Stimulated activated naive CD4-positive, alpha-beta T cell treated with Interleukin-2 at 50 U/mL for 16 hours (primary cell): Measurements from ENCODE around the gene C19orf38.
"Not testable (repeated sequence)": the region's sequence is repeated elsewhere in the genome, so short reads cannot be mapped to it uniquely, and the experiment has no call there.

Experiments
- DNase-seq: peaks from one replicate; lab custom pipeline; 2025; lab: John Stamatoyannopoulos, UW

Gene C19orf38

DNA sequence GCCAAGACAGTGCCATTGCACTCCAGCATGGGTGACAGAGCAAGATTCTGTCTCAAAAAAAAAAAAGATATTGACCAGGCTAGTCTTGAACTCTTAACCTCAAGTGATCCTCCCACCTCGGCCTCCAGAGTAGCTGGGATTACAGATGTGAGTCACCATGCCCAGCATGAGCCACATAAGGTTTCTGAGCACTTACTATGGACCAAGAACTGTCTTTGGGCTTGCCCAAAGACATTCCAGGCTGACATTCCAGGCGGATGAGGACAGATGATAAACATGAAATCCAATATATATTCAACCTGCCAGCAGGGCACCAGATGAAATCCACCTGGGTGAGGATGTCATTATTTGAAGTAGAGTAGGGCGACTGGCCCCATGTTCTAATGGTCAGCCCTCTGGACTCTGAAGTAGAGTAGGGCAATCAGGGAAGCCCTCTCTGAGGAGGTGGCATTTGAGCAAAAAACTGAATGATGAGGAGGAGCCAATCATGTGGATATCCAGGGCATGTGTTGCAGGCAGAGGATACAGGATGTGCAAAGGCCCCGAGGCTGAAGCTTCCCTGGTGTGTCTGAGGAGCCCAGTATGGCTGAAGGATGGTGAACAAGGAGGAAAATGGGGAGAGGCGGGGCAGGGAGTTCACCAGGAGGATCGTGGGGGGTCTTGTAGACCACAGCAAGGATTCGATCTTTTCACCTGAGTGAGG, 4.0 kb downstream of the C19orf38 start:
- DNase-seq = no peak

DNA sequence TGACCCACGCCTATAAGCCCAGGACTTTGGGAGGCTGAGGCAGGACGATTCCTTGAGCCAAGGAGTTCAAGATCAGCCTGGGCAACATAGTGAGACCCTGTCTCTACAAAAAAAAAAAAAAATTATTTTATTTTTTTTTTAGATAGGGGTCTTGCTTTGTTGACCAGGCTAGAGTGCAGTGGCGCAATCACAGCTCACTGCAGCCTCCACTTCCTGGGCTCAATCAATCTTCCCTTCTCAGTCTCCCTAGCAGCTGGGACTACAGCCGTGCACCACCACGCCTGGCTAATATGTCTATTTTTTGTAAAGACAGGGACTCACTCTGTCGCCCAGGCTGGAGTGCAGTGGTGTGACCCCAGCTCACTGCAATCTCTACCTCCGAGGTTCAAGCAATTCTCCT, 4.7 kb downstream of the C19orf38 start:
- no peak for DNase-seq

DNA sequence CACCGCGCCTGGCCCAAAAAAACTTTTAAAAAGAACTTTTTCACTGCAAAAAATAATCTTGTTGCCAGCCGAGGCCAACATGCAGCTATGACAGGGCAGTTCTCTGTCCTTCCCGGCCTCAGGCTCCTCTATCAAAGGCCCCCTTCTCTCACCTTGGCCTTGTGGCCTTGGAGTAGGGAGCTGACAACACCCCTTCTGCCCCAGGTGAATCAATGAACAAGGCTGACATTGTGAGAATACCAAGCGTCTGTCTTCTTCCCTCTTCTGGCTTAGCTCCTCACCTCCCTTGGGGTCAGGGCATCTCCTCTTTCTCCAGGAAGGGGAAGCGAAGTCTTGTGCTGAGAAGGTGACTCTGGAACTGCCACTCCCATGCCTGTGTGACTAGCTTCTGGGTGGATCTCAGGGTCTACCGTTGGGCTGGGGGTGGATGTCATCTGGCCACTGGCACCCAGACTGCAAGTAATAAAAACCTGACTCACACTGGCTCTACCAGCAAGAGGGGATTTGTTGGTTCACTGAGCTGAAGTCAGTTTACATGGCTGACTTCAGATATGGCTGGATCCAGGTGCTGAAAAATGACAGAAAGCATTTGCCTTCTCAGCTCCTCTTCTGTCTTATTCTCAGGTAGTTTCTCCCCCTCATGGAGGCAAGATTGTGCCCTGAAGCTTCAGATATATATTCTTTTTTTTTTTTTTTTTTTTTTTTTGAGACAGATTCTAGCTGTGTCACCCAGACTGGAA, 6.3 kb downstream of the C19orf38 start:
- DNase-seq = no peak

DNA sequence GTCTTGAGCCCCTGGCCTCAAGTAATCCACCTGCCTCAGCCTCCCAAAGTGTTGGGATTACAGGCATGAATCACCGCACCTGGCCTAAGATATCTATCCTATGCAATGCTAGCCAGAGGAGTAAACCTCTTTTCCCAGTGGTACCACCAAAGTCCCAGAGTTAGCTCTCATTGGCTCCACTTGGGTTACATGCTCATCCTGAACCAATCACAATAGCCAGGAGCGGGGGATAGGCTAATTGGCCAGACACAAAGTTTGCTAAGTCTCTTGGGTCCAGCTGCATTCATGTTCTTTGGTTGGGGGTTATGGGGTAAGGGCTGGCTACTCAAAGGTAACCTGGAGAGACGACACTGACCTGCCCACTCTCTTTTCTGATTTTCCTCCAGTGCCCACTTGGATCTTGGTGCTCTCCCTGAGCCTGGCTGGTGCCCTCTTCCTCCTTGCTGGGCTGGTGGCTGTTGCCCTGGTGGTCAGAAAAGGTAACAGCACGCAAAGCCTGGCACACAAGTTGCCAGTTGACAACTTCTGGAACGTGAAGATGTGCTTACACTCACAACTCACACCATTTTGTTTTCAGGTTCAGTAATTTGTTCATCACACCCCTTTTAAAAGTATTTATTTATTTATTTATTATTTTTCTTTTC, 7.8 kb downstream of the C19orf38 start:
- peak; percentile 8 for DNase-seq

DNA sequence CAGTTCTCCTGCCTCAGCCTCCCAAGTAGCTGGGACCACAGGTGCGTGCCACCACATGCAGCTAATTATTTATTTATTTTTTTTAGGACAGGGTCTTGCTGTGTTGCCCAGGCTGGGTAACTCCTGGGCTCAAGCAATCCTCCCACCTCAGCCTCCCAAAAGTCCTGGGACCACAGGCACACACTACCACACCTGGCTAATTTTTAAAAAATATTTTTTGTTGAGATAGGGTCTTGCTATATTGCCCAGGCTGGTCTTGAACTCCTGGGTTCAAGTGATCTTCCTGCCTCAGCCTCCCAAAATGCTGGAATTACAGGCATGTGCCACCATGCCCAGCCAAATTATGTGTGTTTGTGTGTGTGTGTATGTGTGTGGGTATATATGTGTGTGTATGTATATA, 8.7 kb downstream of the C19orf38 start:
- DNase-seq = not testable (repeated sequence)

DNA sequence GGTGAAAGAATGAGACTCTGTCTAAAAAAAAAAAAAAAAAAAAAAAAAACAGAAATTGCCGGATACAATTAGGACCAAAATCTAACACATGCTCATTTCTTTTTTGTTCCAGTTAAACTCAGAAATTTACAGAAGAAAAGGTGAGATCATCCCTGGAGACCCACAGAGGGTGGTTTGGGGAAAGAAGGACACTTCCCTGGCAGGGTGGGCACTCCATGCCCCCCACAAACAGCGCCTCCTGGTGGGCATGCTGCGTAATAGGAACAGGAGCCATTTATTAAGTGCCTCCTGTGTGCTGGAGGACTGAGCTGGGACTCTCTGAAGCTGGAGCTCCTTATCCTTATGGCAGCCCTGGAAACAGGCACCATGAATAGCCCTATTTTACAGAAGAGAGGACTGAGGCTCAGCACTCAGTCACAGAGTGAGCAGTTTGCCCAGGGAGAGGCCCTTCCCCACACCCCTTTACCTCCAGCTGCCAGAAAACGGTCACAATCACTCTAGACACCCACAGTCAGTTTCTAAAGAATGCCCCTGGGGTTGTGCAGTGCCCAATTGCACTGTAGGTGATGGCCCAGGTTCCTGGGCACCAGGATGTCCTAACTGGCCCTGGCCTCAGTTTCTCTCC, 10.1 kb downstream of the C19orf38 start:
- peak; percentile 16 for DNase-seq

DNA sequence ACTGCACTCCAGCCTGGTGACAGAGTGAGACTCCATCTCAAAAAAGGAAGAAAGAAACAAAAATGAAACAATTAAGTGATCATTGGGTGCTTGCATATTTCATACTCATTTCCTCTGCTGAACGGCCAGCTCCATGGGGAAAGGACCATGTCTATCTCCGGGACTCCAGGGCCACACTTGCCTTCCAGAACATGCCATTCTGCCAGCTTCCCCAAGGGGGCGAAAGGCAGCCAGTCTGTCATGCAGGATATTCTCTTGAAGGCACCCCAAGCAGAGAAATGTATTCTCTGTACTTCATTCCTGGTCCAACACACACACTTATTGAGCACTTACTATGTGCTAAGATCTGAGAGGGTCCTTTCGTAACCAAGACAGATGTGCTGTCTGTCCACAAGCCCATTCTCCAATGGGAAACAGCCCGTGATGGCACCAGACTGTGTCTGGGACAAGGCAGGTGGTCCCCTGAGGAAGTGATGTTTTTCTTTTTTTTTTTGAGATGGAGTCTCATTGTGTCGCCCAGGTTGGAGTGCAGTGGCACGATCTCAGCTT, 13.0 kb downstream of the C19orf38 start:
- DNase-seq = peak; percentile 19

DNA sequence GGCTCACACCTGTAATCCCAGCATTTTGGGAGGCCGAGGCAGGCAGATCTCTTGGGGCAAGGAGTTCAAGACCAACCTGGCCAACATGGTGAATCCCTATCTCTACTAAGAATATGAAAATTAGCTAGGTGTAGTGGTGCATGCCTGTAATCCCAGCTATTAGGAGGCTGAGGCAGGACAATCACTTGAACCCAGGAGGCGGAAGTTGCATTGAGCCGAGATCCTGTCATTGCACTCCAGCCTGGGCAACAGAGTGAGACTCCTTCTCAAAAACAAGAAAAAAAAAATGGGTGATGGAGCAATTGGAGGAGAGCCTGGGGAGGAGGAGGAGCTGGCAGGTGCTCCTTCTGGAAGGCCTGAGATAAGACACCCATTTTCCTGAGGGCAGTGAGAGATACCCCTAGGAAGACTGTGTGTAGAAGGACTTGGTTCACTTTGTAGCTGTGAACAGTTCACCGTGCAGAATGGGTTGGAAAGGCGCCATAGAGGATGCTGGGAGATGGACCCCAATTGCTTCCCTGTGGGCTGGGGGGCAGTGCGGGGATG, 14.4 kb downstream of the C19orf38 start:
- no peak for DNase-seq

DNA sequence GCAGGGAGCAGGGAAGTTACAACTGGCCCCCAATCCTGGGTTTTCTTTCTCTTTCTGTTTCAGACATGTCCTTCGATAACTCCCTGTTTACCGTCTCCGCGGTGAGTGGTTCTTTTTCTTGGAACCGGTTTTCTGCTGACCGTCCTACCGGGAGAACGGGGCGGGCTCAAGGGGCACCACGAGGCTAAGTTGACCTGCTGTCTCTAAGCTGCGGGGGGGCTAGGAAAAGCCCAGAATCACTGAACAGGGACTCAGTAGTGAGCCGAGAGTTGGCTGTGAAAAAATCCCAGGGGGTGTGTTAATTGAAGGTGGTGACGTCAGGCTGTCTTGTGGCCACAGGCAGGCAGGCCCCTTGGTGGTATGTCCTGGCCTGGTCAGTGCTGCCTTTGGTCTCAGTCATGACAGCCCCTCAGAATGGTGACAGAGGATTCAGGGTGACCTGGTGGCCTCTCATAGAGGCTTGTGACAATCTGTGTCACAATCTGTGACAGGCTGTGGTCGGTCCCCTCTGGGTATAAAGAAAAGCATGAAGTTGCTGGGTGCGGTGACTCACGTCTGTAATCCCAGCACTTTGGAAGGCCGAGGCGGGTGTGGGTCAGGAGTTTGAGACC, 15.0 kb downstream of the C19orf38 start:
- no peak for DNase-seq

DNA sequence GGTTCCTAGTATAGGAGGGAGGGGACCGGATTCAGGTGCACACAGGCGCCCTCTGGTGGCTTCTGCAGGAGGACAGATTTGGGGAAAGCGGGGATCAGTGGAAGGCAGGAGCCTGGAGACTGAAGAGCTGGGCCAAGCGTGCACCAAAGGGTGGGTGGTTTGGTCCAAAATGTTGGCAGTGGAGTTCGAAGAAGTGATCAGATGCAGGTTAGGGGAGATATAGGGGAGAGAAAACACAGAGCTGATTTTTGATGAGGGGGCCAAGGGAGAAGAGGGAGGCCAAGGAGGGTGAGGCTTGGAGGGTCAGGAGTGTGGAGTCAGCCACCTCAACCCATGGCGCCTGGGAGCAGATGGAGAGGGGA, 16.3 kb downstream of the C19orf38 start:
- DNase-seq = peak; percentile 74

DNA sequence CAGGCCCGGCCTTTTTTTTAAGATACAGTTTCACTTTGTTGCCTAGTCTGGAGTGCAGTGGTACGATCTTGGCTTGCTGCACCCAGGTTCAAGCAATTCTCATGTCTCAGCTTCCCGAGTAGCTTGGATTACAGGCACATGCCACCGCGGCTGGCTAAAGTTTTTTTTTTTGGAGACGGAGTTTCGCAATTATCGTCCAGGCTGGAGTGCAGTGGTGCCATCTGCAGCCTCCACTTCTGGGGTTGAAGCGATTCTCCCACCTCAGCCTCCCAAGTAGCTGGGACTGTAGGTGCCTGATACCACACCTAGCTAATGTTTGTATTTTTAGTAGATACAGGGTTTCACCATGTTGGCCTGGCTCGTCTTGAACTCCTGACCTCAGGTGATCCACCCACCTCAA, 18.3 kb downstream of the C19orf38 start:
- DNase-seq = no peak

DNA sequence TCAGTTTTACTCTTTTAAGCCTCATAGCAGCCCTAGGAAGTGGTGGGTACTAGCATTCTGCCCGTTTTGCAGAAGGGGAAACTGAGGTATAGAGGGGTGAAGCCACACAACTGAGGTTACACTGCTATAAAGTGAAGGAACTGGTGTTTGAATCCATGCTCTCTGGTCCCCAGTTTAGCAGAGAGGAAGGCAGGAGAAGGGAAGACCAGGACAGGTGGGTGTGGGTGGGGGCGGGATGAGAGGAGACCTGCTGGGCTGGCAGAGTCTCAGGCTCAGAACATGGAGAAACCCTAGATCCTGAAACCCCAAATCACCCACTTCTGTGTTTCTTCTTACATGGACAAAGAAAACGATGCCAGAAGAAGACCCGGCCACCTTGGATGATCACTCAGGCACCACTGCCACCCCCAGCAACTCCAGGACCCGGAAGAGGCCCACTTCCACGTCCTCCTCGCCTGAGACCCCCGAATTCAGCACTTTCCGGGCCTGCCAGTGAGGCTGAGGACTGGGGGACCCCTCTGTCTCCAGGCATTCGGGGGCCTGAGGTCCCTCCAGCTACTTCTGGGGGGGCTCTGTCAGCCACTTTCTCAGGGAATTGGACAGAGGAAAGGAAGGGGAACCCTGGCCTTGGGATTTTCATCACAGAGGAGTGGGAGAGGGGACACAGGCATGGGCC, 20.8 kb downstream of the C19orf38 start:
- DNase-seq = no peak

DNA sequence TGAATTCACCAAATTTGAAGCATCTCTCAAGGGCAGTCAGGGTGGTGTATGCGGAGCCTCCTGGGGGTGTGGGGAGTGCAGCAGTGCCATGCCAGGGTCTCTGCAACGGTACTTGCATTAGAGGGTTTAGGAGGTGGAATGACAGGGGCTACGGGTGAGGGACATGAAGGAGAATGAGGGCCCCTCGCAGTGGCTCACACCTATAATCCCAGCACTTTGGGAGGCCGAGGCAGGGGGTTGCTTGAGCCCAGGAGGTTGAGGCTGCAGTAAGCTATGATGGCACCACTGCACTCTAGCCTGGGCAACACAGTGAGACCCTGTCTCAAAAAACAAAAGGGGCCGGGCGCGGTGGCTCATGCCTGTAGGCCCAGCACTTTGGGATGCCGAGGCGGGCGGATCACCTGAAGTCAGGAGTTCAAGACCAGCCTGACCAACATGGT, 21.7 kb downstream of the C19orf38 start:
- not testable (repeated sequence) for DNase-seq

DNA sequence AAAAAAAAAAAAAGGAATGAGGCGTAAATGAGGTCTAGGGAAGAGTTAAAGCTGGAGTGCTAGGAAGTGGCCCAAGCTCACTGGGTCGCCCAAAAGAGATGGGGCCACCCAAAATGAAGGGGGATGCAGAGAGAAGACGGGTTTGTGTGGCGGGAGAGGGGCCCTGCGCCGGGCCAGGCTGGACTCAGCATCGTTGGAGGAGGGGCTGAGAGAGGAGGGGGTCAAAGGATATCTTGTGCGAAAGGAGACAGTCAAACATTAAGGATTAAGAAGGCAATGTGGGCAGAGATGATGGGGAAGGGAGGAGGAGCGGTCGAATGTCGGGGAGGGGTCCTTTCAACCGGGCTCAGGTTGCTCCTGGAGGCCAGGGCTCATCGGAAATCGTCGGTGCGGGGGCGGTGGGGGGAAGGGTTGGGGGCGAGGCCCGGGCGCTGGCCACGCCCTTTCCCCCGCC, 22.3 kb downstream of the C19orf38 start:
- no peak for DNase-seq

DNA sequence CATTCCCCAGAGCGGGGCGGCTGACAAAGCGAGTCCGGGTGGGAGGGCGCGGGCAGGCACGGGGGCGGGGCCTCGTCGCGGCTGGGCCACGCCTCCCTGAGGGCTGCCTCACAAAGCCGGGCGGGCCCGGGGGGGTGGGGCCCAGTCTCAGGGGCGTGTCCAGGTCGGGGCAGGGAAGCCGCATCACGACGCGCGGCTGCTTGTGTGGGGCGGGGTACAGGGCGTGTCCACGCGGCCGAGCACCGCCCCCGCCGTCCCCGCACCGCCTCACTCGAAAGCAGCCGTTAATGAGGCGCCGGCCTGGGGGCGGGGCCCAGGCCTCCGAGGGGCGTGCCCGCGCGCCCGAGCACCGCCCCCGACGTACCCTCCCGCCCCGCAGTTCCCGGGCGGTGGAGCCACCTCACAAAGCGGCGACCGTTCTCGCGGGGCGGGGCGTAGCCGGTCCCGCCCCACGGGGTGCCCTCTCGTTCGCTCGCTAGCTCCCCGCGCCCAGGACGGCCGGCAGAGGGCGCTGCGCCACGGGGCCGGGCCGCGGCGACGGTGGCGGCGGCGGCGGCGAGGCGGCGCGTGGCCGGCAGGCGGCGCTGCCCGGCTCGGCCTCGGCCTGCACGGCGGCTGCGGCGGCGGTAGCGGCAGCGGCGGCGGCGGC, 22.9 kb downstream of the C19orf38 start, which contains the start of gene CARM1:
TSS of gene CARM1 (plus strand) at position 599 of the 649 bp plus-strand sequence. CDS start 150 bp downstream, outside the sequence.
- peak; percentile 97 for DNase-seq

DNA sequence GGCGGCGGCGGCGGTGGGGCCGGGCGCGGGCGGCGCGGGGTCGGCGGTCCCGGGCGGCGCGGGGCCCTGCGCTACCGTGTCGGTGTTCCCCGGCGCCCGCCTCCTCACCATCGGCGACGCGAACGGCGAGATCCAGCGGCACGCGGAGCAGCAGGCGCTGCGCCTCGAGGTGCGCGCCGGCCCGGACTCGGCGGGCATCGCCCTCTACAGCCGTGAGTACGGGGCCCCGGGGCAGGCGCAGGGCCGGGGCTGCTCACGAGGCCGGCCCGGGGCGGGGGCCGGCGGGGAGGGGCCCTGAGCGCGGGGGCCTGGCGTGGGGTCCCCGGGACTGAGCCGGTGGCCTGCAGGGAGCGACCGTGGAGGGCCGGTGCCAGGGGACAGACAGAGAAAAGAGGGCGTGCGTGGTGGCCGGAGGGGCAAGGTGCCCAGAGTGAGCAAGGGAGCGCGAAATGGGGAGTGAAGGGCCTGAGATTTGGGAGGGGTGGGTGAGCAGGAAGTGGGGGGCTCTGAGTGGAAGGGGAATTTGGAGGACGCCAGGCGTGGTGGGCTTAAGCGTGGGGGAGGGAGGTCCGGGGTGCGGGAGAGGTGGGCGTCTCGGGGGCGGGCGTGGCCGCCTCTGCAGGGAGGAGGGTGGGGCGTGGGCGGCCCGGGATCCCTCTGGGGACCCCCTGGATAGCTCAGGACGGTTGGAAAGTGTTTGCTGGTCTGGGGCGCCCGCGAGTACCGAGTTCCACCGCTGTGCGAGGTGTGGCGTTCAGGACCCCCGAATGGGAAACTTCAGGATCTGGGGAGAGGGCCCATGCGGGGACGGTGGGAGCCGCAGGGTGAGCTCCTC, 23.7 kb downstream of the C19orf38 start:
- DNase-seq = peak; percentile 20

DNA sequence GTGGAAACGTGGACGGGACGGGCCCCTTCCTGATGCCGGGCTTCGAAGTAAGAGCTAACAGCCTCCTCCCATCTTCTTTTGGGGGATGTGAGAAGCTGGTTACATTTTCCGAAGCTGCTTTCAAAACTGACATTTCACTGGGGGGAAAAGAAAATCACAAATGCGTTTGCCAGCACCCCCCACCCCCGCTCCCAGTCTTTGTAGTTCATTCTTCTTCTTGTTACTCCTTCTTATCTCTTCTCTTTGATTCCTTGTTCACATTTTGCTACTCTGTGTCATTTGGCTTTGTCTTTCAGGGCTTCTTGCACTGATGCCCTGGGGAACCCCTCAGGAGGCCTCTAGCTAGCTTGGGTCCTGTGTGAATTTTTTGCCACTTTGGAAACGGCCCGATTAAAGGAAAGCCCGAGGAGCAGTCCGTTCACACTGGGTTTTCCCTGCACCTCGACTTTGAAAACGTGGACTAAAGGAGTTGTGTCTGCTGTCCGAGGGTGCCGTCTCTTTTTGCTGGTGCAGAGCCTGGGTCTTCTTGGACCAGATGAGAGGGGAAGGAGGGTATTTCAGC, 24.4 kb downstream of the C19orf38 start:
- peak; percentile 8 for DNase-seq

DNA sequence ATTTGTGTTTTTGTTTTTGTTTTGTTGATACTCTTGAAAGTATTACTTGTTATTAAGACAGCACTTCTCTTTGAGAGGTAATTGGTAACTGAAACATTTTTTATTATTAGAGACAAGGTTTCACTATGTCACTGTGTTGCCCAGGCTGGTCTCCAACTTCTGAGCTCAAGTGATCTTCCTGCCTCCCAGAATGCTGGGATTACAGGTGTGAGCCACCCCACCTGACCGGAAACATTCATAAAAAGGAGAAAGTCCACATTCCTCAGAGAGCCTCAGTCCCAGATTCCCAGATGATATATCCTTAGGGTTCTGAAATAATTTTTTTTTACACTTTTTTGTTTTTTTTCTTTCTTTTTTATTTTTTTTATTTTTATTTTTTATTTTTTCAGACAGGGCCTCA, 25.8 kb downstream of the C19orf38 start:
- DNase-seq = no peak
